ENCODE results near the gene RRP1. TPM values are rescaled to one million over a fixed set of nuclear protein-coding genes. Genes with fewer than 3 reads are reported as not detected.
A peak's percentile ranks its signal among the peaks of the same experiment; 100 is the strongest.

Gene RRP1
- total RNA-seq, 4 donors from 2014 or later = 22.0 to 66.8 (median 25.4) TPM

- no peak for TF ChIP-seq CTCF (IDR thresholded peaks at IDR 0.05)
- ATAC-seq (ENCODE audit: low FRiP score) (no peak), DNase-seq (ENCODE audit: low spot score) (no peak)
Measured at GRCh38 chr21:43808832-43809251, 19.5 kb downstream of the RRP1 start.

GRCh38 chr21:43809346-43809799 lies 20.0 kb downstream of the RRP1 start:
- DNase-seq (ENCODE audit: low spot score) (no peak), ATAC-seq (ENCODE audit: low FRiP score) (no peak)
- TF ChIP-seq CTCF (IDR thresholded peaks at IDR 0.05) = no peak

- no peak for TF ChIP-seq CTCF (IDR thresholded peaks at IDR 0.05)
- ATAC-seq (ENCODE audit: low FRiP score) (no peak), DNase-seq (ENCODE audit: low spot score) (no peak)
Measured at GRCh38 chr21:43809853-43810504, 20.6 kb downstream of the RRP1 start.

- peak in 1 of 3 donors; percentile 95 for TF ChIP-seq CTCF (IDR thresholded peaks at IDR 0.05)
- DNase-seq (ENCODE audit: low spot score) = peak; percentile 92
- ATAC-seq (ENCODE audit: low FRiP score) = peak; percentile 65
Measured at GRCh38 chr21:43810505-43811261, 21.3 kb downstream of the RRP1 start.

GRCh38 chr21:43811262-43812105 lies 22.1 kb downstream of the RRP1 start:
- DNase-seq (ENCODE audit: low spot score) = no peak
- TF ChIP-seq CTCF (IDR thresholded peaks at IDR 0.05) = no peak
- ATAC-seq (ENCODE audit: low FRiP score) = no peak

- DNase-seq (ENCODE audit: low spot score) (no peak), ATAC-seq (ENCODE audit: low FRiP score) (no peak)
- TF ChIP-seq CTCF (IDR thresholded peaks at IDR 0.05) = no peak
Measured at GRCh38 chr21:43812139-43812821, 22.9 kb downstream of the RRP1 start.
